Activated naive CD8-positive, alpha-beta T cell treated with anti-CD3 and anti-CD28 coated beads, Interleukin-2, amount 50 U/mL, for 24 hours (primary cell): ENCODE results near the gene MROH2A.

Experiments used
- ATAC-seq: fragments of 150-1000 bp; cut with Tn5 transposase; one replicate; pipeline ENCODE4 v1.10.0; 2021
- DNase-seq: peaks from one replicate; pipeline ENCODE4 v3.0.0; 2021
- H3K27ac Mint-ChIP-seq: one replicate; pipeline ENCODE4 v1.8.0; 2021; ENCODE audit warnings: mild to moderate bottlenecking, mixed read lengths
- H3K27me3 Mint-ChIP-seq: one replicate; pipeline ENCODE4 v1.8.0; 2021; ENCODE audit warnings: mixed read lengths
- H3K36me3 Mint-ChIP-seq: one replicate; pipeline ENCODE4 v1.8.0; 2021; ENCODE audit warnings: low read depth, mixed read lengths
- H3K4me1 Mint-ChIP-seq: one replicate; pipeline ENCODE4 v1.8.0; 2021; ENCODE audit warnings: mixed read lengths
- H3K4me3 Mint-ChIP-seq: one replicate; pipeline ENCODE4 v1.8.0; 2021; ENCODE audit warnings: mild to moderate bottlenecking, moderate library complexity, mixed read lengths
- H3K9me3 Mint-ChIP-seq: one replicate; pipeline ENCODE4 v1.8.0; 2021; ENCODE audit warnings: mixed read lengths

The MROH2A gene

DNA sequence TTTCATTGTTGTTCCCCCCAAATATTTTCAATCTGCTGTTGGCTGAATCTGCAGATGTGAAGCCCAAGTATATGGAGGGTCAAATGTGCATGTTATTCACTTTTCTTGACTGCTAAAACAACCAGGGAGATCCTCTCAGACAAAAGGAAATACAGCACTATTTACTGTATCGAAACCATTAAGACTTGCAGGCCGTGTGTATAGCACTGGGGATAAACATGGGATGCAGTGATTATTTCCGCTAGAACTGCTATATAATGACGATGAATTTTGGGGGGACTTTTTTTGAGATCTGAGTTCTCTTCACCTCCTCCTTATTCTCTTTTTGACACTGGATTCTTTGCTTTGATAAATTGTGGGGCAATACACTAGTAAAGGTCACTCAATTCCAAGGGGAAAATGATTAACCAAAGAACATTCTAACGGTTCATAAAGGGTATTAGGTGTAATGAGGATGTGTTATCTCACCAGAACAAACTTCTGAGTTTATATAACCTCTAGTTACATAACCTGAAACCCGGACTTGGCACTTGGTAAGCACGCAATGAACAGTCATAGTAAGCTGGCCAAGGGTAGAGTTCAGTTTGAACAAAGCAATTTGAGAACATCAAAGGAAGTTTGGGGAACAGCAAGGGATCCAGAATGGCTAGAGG is 21.6 kb upstream of the MROH2A start:
- Mint-ChIP-seq H3K36me3 (peaks cover 1% of the 10 kb centered on the region), H3K27me3 (peaks cover 8% of the 10 kb centered on the region)
- no peak for ATAC-seq

DNA sequence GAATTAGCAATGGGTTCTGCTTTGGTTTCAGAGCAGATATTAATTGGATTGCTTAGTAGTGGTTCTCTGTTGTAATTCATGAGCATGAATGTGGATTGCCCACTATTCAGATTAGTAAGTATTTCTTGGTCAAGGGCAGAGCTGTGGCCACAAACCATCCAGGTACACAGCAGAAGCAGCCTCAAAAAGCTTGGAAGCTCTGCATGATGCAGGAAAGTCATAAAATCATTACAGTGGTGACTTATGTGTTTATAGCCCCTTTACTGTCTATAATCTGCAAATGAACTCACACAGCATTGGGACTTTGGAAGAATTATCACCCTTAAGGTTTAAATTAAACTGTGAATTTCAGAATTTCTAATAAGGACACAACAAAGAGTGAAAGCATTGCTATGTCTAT is 20.0 kb upstream of the MROH2A start:
- no peak overlapping the region for H3K4me3 Mint-ChIP-seq
- no peaks in the 10 kb centered on the region for H3K9me3 Mint-ChIP-seq
- H3K4me1 Mint-ChIP-seq: no peaks in the 10 kb centered on the region
- DNase-seq: no peak
- peaks cover under 1% of the 10 kb centered on the region for H3K27me3 Mint-ChIP-seq
- no peak for ATAC-seq
- no peak overlapping the region for H3K27ac Mint-ChIP-seq
- H3K36me3 Mint-ChIP-seq: no peaks in the 10 kb centered on the region

More for the DNA sequence above, 21.6 kb upstream of the MROH2A start:
- no peak for DNase-seq
- Mint-ChIP-seq H3K9me3 (peaks cover 6% of the 10 kb centered on the region), H3K4me1 (no peaks in the 10 kb centered on the region), H3K4me3 (no peak overlapping the region), H3K27ac (no peak overlapping the region)

DNA sequence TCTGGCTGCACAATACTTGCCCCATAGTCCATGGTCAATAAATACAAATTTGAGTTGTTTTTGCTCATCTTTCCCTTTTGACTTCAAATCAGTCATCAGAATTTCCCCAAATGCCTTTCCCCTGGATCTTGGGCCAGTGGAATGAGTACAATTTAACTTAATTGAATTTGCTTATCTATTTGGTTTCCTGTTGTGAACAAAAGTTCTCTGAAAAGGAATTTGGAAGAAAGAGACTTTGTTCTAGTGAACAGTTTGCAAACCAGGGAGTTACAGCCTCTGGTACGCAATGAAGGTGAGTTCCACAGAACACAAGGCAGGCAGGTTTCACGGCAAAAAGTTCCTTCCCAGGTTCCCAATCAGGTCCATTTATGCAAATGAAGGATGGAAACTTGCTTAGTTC is 19.3 kb upstream of the MROH2A start:
- DNase-seq: no peak
- Mint-ChIP-seq H3K36me3 (no peaks in the 10 kb centered on the region), H3K4me1 (no peaks in the 10 kb centered on the region), H3K9me3 (no peaks in the 10 kb centered on the region), H3K4me3 (no peak overlapping the region), H3K27ac (no peak overlapping the region), H3K27me3 (peaks cover 1% of the 10 kb centered on the region)
- no peak for ATAC-seq

- Mint-ChIP-seq H3K36me3 (no peaks in the 10 kb centered on the region), H3K4me3 (no peak within 1 kb of the TSS), H3K4me1 (peaks cover 2% of the 10 kb centered on the region), H3K27me3 (peaks cover 9% of the 10 kb centered on the region), H3K27ac (no peak within 1 kb of the TSS), H3K9me3 (no peaks in the 10 kb centered on the region)
- ATAC-seq (no peak), DNase-seq (no peak)
Measured at GRCh38 chr2:233760043-233760442, 18.1 kb upstream of the MROH2A start, which contains the start of gene UGT1A1. UGT1A1 (plus strand) TSS chr2:233760270; CDS start chr2:233760288, 18 bp downstream.

- ATAC-seq (no peak), DNase-seq (no peak)
- H3K4me3 Mint-ChIP-seq: no peak overlapping the region
- no peak overlapping the region for H3K27ac Mint-ChIP-seq
- H3K36me3 Mint-ChIP-seq: no peaks in the 10 kb centered on the region
- peaks cover 12% of the 10 kb centered on the region for H3K27me3 Mint-ChIP-seq
- no peaks in the 10 kb centered on the region for H3K9me3 Mint-ChIP-seq
- H3K4me1 Mint-ChIP-seq: peaks cover 2% of the 10 kb centered on the region
Measured at GRCh38 chr2:233761040-233761769, 16.9 kb upstream of the MROH2A start.

DNA sequence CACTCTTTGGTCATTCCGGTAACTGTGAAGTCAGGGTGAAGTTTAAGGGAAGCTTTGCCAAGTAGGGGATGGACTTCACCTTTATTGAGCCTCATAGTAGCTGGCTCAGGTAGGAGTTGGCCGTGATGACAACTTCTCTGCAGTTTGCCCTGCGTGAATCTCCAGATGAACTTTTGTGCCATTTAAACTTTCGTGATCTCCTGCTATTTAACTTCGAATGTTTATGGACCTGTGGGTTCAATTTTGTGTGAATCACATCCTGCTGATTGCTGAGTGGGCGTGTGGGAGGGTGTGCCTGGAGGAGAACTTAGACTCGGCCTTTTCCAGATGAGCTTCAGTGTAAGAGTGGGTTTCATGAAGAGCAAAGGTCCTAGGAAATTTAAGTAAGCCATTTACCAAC is 13.9 kb upstream of the MROH2A start:
- DNase-seq (no peak), ATAC-seq (no peak)
- no peaks in the 10 kb centered on the region for H3K9me3 Mint-ChIP-seq
- H3K4me3 Mint-ChIP-seq: no peak overlapping the region
- H3K27me3 Mint-ChIP-seq: peaks cover 17% of the 10 kb centered on the region
- H3K4me1 Mint-ChIP-seq: peaks cover 2% of the 10 kb centered on the region
- no peak overlapping the region for H3K27ac Mint-ChIP-seq
- no peaks in the 10 kb centered on the region for H3K36me3 Mint-ChIP-seq

GRCh38 chr2:233764761-233765160 is 13.4 kb upstream of the MROH2A start:
- DNase-seq (no peak), ATAC-seq (no peak)
- H3K27ac Mint-ChIP-seq: no peak overlapping the region
- H3K36me3 Mint-ChIP-seq: no peaks in the 10 kb centered on the region
- no peak overlapping the region for H3K4me3 Mint-ChIP-seq
- no peaks in the 10 kb centered on the region for H3K9me3 Mint-ChIP-seq
- H3K27me3 Mint-ChIP-seq: peaks cover 18% of the 10 kb centered on the region
- H3K4me1 Mint-ChIP-seq: peaks cover 2% of the 10 kb centered on the region

DNA sequence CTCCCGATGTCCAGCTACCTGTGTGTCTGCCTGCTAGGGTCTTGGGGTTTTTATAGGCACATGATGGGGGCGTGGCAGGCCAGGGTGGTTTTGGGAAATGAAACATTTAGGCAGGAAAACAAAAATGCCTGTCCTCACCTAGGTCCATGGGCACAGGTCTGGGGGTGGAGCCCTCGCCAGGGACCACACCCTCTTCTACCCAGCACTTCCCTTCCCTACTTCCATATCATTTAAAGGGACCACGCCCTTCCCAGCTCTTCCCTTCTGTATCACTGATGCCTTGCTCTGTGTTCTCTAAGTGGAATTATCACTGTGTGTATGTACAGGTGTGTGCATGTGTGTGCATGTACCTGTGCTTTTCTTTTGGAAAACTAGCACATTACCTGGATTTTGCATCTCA is 11.7 kb upstream of the MROH2A start:
- Mint-ChIP-seq H3K27ac (no peak overlapping the region), H3K27me3 (peaks cover 22% of the 10 kb centered on the region), H3K4me3 (no peak overlapping the region), H3K9me3 (no peaks in the 10 kb centered on the region), H3K36me3 (no peaks in the 10 kb centered on the region), H3K4me1 (peaks cover 2% of the 10 kb centered on the region)
- DNase-seq: no peak
- no peak for ATAC-seq

DNA sequence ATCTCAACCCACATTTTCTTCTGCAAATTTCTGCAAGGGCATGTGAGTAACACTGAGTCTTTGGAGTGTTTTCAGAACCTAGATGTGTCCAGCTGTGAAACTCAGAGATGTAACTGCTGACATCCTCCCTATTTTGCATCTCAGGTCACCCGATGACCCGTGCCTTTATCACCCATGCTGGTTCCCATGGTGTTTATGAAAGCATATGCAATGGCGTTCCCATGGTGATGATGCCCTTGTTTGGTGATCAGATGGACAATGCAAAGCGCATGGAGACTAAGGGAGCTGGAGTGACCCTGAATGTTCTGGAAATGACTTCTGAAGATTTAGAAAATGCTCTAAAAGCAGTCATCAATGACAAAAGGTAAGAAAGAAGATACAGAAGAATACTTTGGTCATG is 10.1 kb upstream of the MROH2A start:
- H3K27ac Mint-ChIP-seq: no peak overlapping the region
- H3K4me1 Mint-ChIP-seq: peaks cover 2% of the 10 kb centered on the region
- peaks cover 22% of the 10 kb centered on the region for H3K27me3 Mint-ChIP-seq
- no peak overlapping the region for H3K4me3 Mint-ChIP-seq
- H3K9me3 Mint-ChIP-seq: no peaks in the 10 kb centered on the region
- no peak for DNase-seq
- no peak for ATAC-seq
- no peaks in the 10 kb centered on the region for H3K36me3 Mint-ChIP-seq

DNA sequence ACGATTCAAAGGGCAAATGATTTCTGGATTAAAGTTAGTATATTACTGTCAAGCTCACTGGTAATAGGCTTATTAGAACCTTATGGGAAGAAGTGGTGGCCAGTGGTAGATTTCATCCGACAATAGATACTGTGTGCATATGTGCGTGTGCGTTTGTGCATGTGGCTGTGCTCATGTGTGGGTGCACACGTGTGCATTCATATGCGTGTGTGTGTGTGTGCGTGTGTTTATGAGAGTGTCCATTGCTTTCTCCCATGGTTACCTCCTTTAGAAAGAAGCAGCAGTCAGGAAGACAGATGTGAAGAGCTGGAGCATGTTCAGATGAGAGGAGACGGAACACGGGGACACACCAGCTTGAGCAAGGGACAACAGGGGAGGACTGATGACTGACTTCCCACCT is 8.9 kb upstream of the MROH2A start:
- Mint-ChIP-seq H3K9me3 (no peaks in the 10 kb centered on the region), H3K4me1 (peaks cover 2% of the 10 kb centered on the region), H3K27ac (no peak overlapping the region), H3K4me3 (no peak overlapping the region), H3K27me3 (peaks cover 17% of the 10 kb centered on the region), H3K36me3 (no peaks in the 10 kb centered on the region)
- DNase-seq (no peak), ATAC-seq (no peak)

DNA sequence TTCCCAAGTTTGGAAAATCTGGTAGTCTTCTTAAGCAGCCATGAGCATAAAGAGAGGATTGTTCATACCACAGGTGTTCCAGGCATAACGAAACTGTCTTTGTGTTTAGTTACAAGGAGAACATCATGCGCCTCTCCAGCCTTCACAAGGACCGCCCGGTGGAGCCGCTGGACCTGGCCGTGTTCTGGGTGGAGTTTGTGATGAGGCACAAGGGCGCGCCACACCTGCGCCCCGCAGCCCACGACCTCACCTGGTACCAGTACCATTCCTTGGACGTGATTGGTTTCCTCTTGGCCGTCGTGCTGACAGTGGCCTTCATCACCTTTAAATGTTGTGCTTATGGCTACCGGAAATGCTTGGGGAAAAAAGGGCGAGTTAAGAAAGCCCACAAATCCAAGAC is 6.0 kb upstream of the MROH2A start:
- H3K4me3 Mint-ChIP-seq: no peak overlapping the region

DNA sequence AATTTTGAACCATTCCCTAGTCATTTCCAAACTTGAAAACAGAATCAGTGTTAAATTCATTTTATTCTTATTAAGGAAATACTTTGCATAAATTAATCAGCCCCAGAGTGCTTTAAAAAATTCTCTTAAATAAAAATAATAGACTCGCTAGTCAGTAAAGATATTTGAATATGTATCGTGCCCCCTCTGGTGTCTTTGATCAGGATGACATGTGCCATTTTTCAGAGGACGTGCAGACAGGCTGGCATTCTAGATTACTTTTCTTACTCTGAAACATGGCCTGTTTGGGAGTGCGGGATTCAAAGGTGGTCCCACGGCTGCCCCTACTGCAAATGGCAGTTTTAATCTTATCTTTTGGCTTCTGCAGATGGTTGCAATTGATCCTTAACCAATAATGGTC is 5.5 kb upstream of the MROH2A start:
- no peak overlapping the region for H3K4me3 Mint-ChIP-seq
- H3K9me3 Mint-ChIP-seq: peaks cover 13% of the 10 kb centered on the region
- DNase-seq (no peak), ATAC-seq (no peak)
- no peaks in the 10 kb centered on the region for H3K36me3 Mint-ChIP-seq
- H3K27me3 Mint-ChIP-seq: peaks cover 14% of the 10 kb centered on the region
- no peak overlapping the region for H3K27ac Mint-ChIP-seq
- H3K4me1 Mint-ChIP-seq: no peaks in the 10 kb centered on the region

More for the DNA sequence above, 6.0 kb upstream of the MROH2A start:
- Mint-ChIP-seq H3K4me1 (no peaks in the 10 kb centered on the region), H3K36me3 (no peaks in the 10 kb centered on the region), H3K27me3 (peaks cover 15% of the 10 kb centered on the region), H3K9me3 (peaks cover 12% of the 10 kb centered on the region), H3K27ac (no peak overlapping the region)
- ATAC-seq: no peak
- no peak for DNase-seq

DNA sequence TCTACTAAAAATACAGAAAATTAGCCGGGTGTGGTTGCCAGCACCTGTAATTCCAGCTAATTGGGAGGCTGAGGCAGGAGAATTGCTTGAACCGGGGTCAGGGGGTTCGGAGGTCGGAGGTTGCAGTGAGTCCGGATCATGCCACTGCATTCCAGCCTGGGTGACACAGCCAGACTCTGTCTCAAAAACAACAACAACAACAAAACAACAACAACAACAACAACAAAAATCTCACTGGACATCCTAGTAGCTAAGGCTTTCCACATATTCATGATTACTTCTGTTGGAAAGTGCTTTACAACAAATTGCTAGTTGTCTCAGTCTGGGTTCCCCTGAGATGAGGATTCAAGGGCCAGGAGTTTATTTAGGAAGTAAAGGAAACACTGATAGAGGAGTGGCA is 4.3 kb upstream of the MROH2A start:
- peaks cover 13% of the 10 kb centered on the region for H3K9me3 Mint-ChIP-seq
- no peak for ATAC-seq
- H3K27ac Mint-ChIP-seq: no peak overlapping the region
- DNase-seq: no peak
- H3K36me3 Mint-ChIP-seq: no peaks in the 10 kb centered on the region
- H3K4me1 Mint-ChIP-seq: no peaks in the 10 kb centered on the region
- peaks cover 14% of the 10 kb centered on the region for H3K27me3 Mint-ChIP-seq
- H3K4me3 Mint-ChIP-seq: no peak overlapping the region

- DNase-seq: no peak
- H3K27me3 Mint-ChIP-seq: peaks cover 12% of the 10 kb centered on the region
- H3K9me3 Mint-ChIP-seq: peaks cover 13% of the 10 kb centered on the region
- H3K27ac Mint-ChIP-seq: no peak overlapping the region
- no peak overlapping the region for H3K4me3 Mint-ChIP-seq
- H3K4me1 Mint-ChIP-seq: no peaks in the 10 kb centered on the region
- ATAC-seq: no peak
- H3K36me3 Mint-ChIP-seq: no peaks in the 10 kb centered on the region
Measured at GRCh38 chr2:233775414-233775813, 2.7 kb upstream of the MROH2A start.

- no peaks in the 10 kb centered on the region for H3K36me3 Mint-ChIP-seq
- H3K4me3 Mint-ChIP-seq: no peak overlapping the region
- H3K27me3 Mint-ChIP-seq: peaks cover 18% of the 10 kb centered on the region
- ATAC-seq (no peak), DNase-seq (no peak)
- no peaks in the 10 kb centered on the region for H3K4me1 Mint-ChIP-seq
- no peak overlapping the region for H3K27ac Mint-ChIP-seq
- peaks cover 13% of the 10 kb centered on the region for H3K9me3 Mint-ChIP-seq
Measured at GRCh38 chr2:233779722-233780121, 1.6 kb downstream of the MROH2A start.
